GM23338 (cell line): ENCODE measurements around the gene IFT88. TPM values are rescaled to one million over a fixed set of nuclear protein-coding genes. Genes with fewer than 3 reads are reported as not detected.

Source experiments
- ATAC-seq: fragments of 200-7000 bp; cut with Tn5 transposase; 3 replicates; pipeline ENCODE4 v1.9.1; 2020
- DNase-seq: peaks from one replicate; pipeline ENCODE4 v3.0.0-alpha.2; 2015; ENCODE audit warnings: low spot score
- H2AFZ ChIP-seq: fragments of 200-600 bp; sonication (generic); 2 replicates; pipeline ENCODE4 v1.8.0; 2016; ENCODE audit warnings: antibody characterized with exemption, mild to moderate bottlenecking, moderate library complexity
- H3F3A ChIP-seq: fragments of 200-600 bp; sonication (generic); replicated peaks from 2 replicates; pipeline ENCODE4 v1.8.0; 2017; ENCODE audit warnings: antibody characterized with exemption, mixed run types, low read depth
- H3K27ac ChIP-seq: fragments of 200-600 bp; sonication (generic); 2 replicates; pipeline ENCODE4 v1.6.1; 2016; ENCODE audit warnings: low read depth
- H3K27me3 ChIP-seq: fragments of 200-600 bp; sonication (generic); 2 replicates; pipeline ENCODE4 v1.8.0; 2016; ENCODE audit warnings: mild to moderate bottlenecking, mixed run types, moderate library complexity; ENCODE audit not compliant: insufficient read depth
- H3K36me3 ChIP-seq: fragments of 200-600 bp; sonication (generic); 2 replicates; pipeline ENCODE4 v1.8.0; 2016; ENCODE audit warnings: mild to moderate bottlenecking; ENCODE audit not compliant: insufficient read depth
- H3K4me1 ChIP-seq: fragments of 200-600 bp; sonication (generic); 2 replicates; pipeline ENCODE4 v1.8.0; 2016; ENCODE audit warnings: mild to moderate bottlenecking, moderate library complexity; ENCODE audit not compliant: insufficient read depth
- H3K4me2 ChIP-seq: fragments of 200-600 bp; sonication (generic); 2 replicates; pipeline ENCODE4 v1.7.1; 2017; ENCODE audit warnings: mixed run types
- H3K4me3 ChIP-seq: fragments of 200-600 bp; sonication (generic); 2 replicates; pipeline ENCODE4 v1.6.1; 2016; ENCODE audit warnings: mixed run types
- H3K79me2 ChIP-seq: fragments of 200-600 bp; sonication (generic); replicated peaks from 2 replicates; pipeline ENCODE4 v1.8.0; 2017; ENCODE audit warnings: mild to moderate bottlenecking; ENCODE audit not compliant: insufficient read depth
- H3K9me2 ChIP-seq: fragments of 200-600 bp; sonication (generic); 2 replicates; pipeline ENCODE4 v1.8.0; 2017; ENCODE audit not compliant: insufficient read depth
- H4K20me1 ChIP-seq: fragments of 200-600 bp; sonication (generic); replicated peaks from 2 replicates; pipeline ENCODE4 v1.8.0; 2017; ENCODE audit warnings: mild to moderate bottlenecking; ENCODE audit not compliant: insufficient read depth
- H3K27ac Mint-ChIP-seq: 2 replicates; pipeline ENCODE4 v1.8.0; 2020; ENCODE audit warnings: inconsistent platforms, mild to moderate bottlenecking, moderate library complexity, mixed read lengths
- H3K27me3 Mint-ChIP-seq: 3 replicates; pipeline ENCODE4 v1.8.0; 2022; ENCODE audit warnings: low read depth, mild to moderate bottlenecking, moderate library complexity, mixed read lengths, inconsistent platforms; ENCODE audit not compliant: insufficient read depth, poor library complexity
- H3K36me3 Mint-ChIP-seq: 3 replicates; pipeline ENCODE4 v1.8.0; 2021; ENCODE audit warnings: low read depth, mild to moderate bottlenecking, inconsistent platforms, moderate library complexity, mixed read lengths
- H3K4me1 Mint-ChIP-seq: 3 replicates; pipeline ENCODE4 v1.8.0; 2020; ENCODE audit warnings: mild to moderate bottlenecking, inconsistent platforms, mixed read lengths
- H3K4me3 Mint-ChIP-seq: 3 replicates; pipeline ENCODE4 v1.8.0; 2021; ENCODE audit warnings: moderate library complexity, mild to moderate bottlenecking, inconsistent platforms, mixed read lengths
- H3K9me3 Mint-ChIP-seq: 3 replicates; pipeline ENCODE4 v1.8.0; 2020; ENCODE audit warnings: moderate library complexity, mild to moderate bottlenecking, inconsistent platforms, mixed read lengths
- CREB1 ChIP-seq: fragments of 250-450 bp; sonication (Bioruptor Pico); IDR thresholded peaks from 2 replicates; pipeline ENCODE4 v1.5.0; 2020; ENCODE audit warnings: low read depth, mild to moderate bottlenecking, moderate library complexity
- EZH2 ChIP-seq: fragments of 200-600 bp; sonication (generic); IDR thresholded peaks from one replicate; pipeline ENCODE4 v1.8.0; 2017; ENCODE audit warnings: antibody characterized with exemption, mild to moderate bottlenecking, low read depth; ENCODE audit not compliant: unreplicated experiment
- EZH2phosphoT487 ChIP-seq: fragments of 200-600 bp; sonication (generic); IDR thresholded peaks from one replicate; pipeline ENCODE4 v1.8.1; 2018; ENCODE audit warnings: antibody characterized with exemption; ENCODE audit not compliant: unreplicated experiment
- JUNB ChIP-seq: IDR thresholded peaks from one replicate; pipeline ENCODE4 v1.6.1; 2016; ENCODE audit warnings: antibody characterized with exemption; ENCODE audit not compliant: unreplicated experiment
- NANOG ChIP-seq: IDR thresholded peaks from 2 replicates; pipeline ENCODE4 v1.6.1; 2016; ENCODE audit warnings: antibody characterized with exemption, borderline replicate concordance
- POLR2AphosphoS5 ChIP-seq: IDR thresholded peaks from 2 replicates; pipeline ENCODE4 v1.6.1; 2016; ENCODE audit warnings: antibody characterized with exemption, low read depth
- STAT1 ChIP-seq: IDR thresholded peaks from one replicate; pipeline ENCODE4 v1.6.1; 2016; ENCODE audit warnings: antibody characterized with exemption; ENCODE audit not compliant: unreplicated experiment
- polyA plus RNA-seq: library from polyadenylated mRNA; unstranded; fragments of >200 nt; fragmentation: Nextera tagmentation; extraction: Ambion mirVana; gene quantifications from 2 replicates; pipeline ENCODE4 v1.2.1, GENCODE V29; 2016
- total RNA-seq: library from RNA; depleted of rRNA; stranded (reverse); fragments of >200 nt; shearing (Covaris generic); gene quantifications from 2 replicates; pipeline ENCODE4 v1.2.3, GENCODE V29; 2014
- TF ChIP-seq, protein P1 (sequence below), 2 experiments: fragments of 200-600 bp in 1 of 2; sonication (generic) in 1 of 2; conservative IDR thresholded peaks; 2 replicates each; pipeline versions ENCODE4 v1.5.1 to v1.6.1; 2016 to 2017; ENCODE audit warnings: antibody characterized with exemption in 2 of 2, low read depth in 2 of 2, mild to moderate bottlenecking in 2 of 2, moderate library complexity in 1 of 2
- TF ChIP-seq, protein P2 (sequence below): IDR thresholded peaks from one replicate; pipeline ENCODE4 v1.6.1; 2018; ENCODE audit warnings: antibody characterized with exemption; ENCODE audit not compliant: unreplicated experiment

The IFT88 gene
- total and polyA plus RNA-seq, 2 experiments from 2014 or later: 8.2 to 8.7 TPM

DNA sequence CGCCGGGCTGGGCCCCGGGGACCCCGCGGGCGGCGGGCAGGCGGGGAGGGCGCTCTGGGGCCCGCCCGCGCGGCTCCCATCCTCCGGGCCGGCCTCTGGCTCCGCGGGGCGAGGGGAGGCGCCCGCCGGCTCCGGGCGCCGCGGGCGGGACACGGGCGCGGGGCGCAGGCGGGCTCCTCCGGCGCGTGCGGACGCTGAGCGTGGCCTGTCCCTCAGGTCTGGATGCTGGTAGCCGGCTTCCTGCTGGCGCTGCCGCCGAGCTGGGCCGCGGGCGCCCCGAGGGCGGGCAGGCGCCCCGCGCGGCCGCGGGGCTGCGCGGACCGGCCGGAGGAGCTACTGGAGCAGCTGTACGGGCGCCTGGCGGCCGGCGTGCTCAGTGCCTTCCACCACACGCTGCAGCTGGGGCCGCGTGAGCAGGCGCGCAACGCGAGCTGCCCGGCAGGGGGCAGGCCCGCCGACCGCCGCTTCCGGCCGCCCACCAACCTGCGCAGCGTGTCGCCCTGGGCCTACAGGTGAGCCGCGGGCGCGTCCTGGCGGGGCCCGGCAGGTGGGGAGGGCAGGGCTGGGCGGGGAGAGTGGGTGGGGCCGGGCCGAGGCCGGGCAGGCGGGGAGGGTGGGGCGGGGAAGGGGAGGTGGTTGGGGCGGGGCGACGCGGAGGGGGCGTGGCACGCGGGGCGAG is 137.0 kb downstream of the IFT88 start (continued):
- no peak for TF ChIP-seq JUNB
- TF ChIP-seq, protein P1, sequence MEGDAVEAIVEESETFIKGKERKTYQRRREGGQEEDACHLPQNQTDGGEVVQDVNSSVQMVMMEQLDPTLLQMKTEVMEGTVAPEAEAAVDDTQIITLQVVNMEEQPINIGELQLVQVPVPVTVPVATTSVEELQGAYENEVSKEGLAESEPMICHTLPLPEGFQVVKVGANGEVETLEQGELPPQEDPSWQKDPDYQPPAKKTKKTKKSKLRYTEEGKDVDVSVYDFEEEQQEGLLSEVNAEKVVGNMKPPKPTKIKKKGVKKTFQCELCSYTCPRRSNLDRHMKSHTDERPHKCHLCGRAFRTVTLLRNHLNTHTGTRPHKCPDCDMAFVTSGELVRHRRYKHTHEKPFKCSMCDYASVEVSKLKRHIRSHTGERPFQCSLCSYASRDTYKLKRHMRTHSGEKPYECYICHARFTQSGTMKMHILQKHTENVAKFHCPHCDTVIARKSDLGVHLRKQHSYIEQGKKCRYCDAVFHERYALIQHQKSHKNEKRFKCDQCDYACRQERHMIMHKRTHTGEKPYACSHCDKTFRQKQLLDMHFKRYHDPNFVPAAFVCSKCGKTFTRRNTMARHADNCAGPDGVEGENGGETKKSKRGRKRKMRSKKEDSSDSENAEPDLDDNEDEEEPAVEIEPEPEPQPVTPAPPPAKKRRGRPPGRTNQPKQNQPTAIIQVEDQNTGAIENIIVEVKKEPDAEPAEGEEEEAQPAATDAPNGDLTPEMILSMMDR (conservative IDR thresholded peaks at IDR 0.05; ENCODE audit: low read depth in 2 of 2): peak in 1 of 2 experiments; percentile 43; a peak in 2 of 4 replicates
- no peak for TF ChIP-seq EZH2
- TF ChIP-seq POLR2AphosphoS5: peak; percentile 57

DNA sequence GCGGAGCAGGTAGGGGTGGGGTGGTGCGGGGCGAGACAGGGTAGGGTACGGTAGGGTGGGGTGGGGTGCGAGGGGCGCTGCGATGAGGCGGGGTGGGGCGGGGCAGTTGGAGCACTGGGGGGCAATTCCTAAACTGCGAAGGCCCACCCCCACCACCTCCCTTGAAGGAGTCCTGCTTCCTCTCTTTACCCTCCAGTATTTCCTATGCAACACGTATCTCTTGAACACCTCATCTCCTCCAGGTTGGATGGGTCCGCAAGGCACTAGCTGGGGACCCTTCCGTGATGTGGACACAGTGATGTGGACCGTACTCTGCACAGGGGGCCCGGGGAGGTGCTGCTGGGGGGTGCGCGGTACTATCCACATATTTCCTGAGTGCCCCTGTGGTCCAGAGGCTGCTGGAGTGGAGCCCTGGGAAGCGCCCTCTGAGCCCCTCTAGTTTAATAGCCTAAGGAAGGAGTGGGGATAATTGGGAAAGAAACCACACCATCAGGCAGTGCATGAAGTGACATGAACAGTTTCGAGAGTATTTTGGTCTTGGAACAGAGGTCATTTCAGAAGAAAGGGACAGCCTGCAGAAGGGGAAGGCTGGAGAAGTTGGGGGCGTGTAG is 137.6 kb downstream of the IFT88 start:
- TF ChIP-seq, protein P2, sequence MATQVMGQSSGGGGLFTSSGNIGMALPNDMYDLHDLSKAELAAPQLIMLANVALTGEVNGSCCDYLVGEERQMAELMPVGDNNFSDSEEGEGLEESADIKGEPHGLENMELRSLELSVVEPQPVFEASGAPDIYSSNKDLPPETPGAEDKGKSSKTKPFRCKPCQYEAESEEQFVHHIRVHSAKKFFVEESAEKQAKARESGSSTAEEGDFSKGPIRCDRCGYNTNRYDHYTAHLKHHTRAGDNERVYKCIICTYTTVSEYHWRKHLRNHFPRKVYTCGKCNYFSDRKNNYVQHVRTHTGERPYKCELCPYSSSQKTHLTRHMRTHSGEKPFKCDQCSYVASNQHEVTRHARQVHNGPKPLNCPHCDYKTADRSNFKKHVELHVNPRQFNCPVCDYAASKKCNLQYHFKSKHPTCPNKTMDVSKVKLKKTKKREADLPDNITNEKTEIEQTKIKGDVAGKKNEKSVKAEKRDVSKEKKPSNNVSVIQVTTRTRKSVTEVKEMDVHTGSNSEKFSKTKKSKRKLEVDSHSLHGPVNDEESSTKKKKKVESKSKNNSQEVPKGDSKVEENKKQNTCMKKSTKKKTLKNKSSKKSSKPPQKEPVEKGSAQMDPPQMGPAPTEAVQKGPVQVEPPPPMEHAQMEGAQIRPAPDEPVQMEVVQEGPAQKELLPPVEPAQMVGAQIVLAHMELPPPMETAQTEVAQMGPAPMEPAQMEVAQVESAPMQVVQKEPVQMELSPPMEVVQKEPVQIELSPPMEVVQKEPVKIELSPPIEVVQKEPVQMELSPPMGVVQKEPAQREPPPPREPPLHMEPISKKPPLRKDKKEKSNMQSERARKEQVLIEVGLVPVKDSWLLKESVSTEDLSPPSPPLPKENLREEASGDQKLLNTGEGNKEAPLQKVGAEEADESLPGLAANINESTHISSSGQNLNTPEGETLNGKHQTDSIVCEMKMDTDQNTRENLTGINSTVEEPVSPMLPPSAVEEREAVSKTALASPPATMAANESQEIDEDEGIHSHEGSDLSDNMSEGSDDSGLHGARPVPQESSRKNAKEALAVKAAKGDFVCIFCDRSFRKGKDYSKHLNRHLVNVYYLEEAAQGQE: no peak
- TF ChIP-seq CREB1 (CRISPR knock-in tag): no peak
- no peak for TF ChIP-seq NANOG
- TF ChIP-seq STAT1: no peak
- no peak for TF ChIP-seq EZH2phosphoT487
- TF ChIP-seq JUNB: no peak
- Histone ChIP-seq H3K4me3 (peak overlapping the region; percentile 61), H3K4me2 (peak overlapping the region; percentile 84), H3K27ac (no peak overlapping the region), H3K36me3 (no peaks in the 10 kb centered on the region), H3K4me1 (peaks cover 7% of the 10 kb centered on the region), H4K20me1 (no peaks in the 10 kb centered on the region), H2AFZ (peak overlapping the region; percentile 98), H3F3A (peaks cover 4% of the 10 kb centered on the region; the same call in 1 of the 2 replicates), H3K79me2 (no peaks in the 10 kb centered on the region), H3K27me3 (peaks cover 33% of the 10 kb centered on the region), H3K9me2 (no peaks in the 10 kb centered on the region)
- no peaks in the 10 kb centered on the region; the same call in 2 of the 3 replicates for H3K36me3 Mint-ChIP-seq
- peaks cover 8% of the 10 kb centered on the region for H3K4me1 Mint-ChIP-seq
- no peak for DNase-seq
- peak; percentile 46 for ATAC-seq
- H3K4me3 Mint-ChIP-seq: peak overlapping the region; percentile 76
- no peak overlapping the region for H3K27ac Mint-ChIP-seq
- H3K9me3 Mint-ChIP-seq: no peaks in the 10 kb centered on the region
- peaks cover 47% of the 10 kb centered on the region for H3K27me3 Mint-ChIP-seq
